IMR-90 (cell line): ENCODE measurements around the gene HIC2. TPM values are rescaled to one million over a fixed set of nuclear protein-coding genes. Genes with fewer than 3 reads are reported as not detected.

Experiments used
- ATAC-seq: fragments of 200-7000 bp; cut with Tn5 transposase; 2 replicates; pipeline ENCODE4 v1.9.1; 2020; ENCODE audit warnings: low read depth, mild to moderate bottlenecking, moderate library complexity
- BruUV-seq: library from RNA; stranded (reverse); fragments of 400-500 nt; replicated peaks from 2 replicates; lab custom pipeline; 2021; lab: Mats Ljungman, UMichigan
- CTCF ChIA-PET: fragments of 300-600 bp; formaldehyde crosslinking; extraction: SDS; loops from one replicate; lab custom pipeline; 2021; ENCODE audit warnings: antibody characterized with exemption; lab: Yijun Ruan, JAX
- POLR2A ChIA-PET: fragments of 300-600 bp; sonication (Branson Sonifier 250); formaldehyde crosslinking; loops from one replicate; lab custom pipeline; 2022; ENCODE audit warnings: antibody characterized with exemption; ENCODE audit not compliant: unreplicated experiment; lab: Charles Lee
- DNase-seq: peaks from one replicate; pipeline ENCODE4 v3.0.0; 2013
- H2AFZ ChIP-seq: replicated peaks from 2 replicates; pipeline ENCODE3; 2013; ENCODE audit warnings: low read length, mild to moderate bottlenecking; ENCODE audit not compliant: poor library complexity
- H2AK5ac ChIP-seq: 2 replicates; pipeline ENCODE4 v1.6.1; 2013; ENCODE audit warnings: low read depth, low read length, inconsistent platforms
- H2AK9ac ChIP-seq: replicated peaks from 2 replicates; pipeline ENCODE3; 2013; ENCODE audit warnings: mild to moderate bottlenecking, low read depth, low read length, moderate library complexity; ENCODE audit not compliant: poor library complexity
- H2BK120ac ChIP-seq: 2 replicates; pipeline ENCODE4 v1.6.1; 2013; ENCODE audit warnings: low read depth, low read length, inconsistent platforms
- H2BK15ac ChIP-seq: 3 replicates; pipeline ENCODE4 v1.6.1; 2013; ENCODE audit warnings: low read depth, low read length, inconsistent platforms
- H2BK20ac ChIP-seq: 2 replicates; pipeline ENCODE4 v1.6.1; 2013; ENCODE audit warnings: low read depth, mild to moderate bottlenecking, inconsistent platforms, low read length, moderate library complexity
- H2BK5ac ChIP-seq: 2 replicates; pipeline ENCODE4 v1.6.1; 2013; ENCODE audit warnings: mild to moderate bottlenecking, low read depth, low read length, inconsistent platforms; ENCODE audit not compliant: poor library complexity, severe bottlenecking
- H3K14ac ChIP-seq: replicated peaks from 2 replicates; pipeline ENCODE4 v1.6.1; 2013; ENCODE audit warnings: low read depth, low read length, inconsistent platforms
- H3K18ac ChIP-seq: 2 replicates; pipeline ENCODE4 v1.6.1; 2013; ENCODE audit warnings: low read depth, low read length, control low read depth
- H3K23ac ChIP-seq: 2 replicates; pipeline ENCODE4 v1.6.1; 2013; ENCODE audit warnings: low read depth, low read length, inconsistent platforms
- H3K27ac ChIP-seq: 2 replicates; pipeline ENCODE4 v1.5.1; 2013; ENCODE audit warnings: mild to moderate bottlenecking, control low read depth, low read length; ENCODE audit not compliant: insufficient read depth
- H3K27me3 ChIP-seq: 2 replicates; pipeline ENCODE4 v1.6.1; 2013; ENCODE audit warnings: low read length; ENCODE audit not compliant: control insufficient read depth, insufficient read depth
- H3K36me3 ChIP-seq: 2 replicates; pipeline ENCODE4 v1.6.1; 2013; ENCODE audit warnings: low read length, mixed read lengths; ENCODE audit not compliant: control insufficient read depth, insufficient read depth
- H3K4ac ChIP-seq: 2 replicates; pipeline ENCODE4 v1.6.1; 2013; ENCODE audit warnings: low read depth, low read length, inconsistent platforms
- H3K4me1 ChIP-seq: 2 replicates; pipeline ENCODE4 v1.6.1; 2013; ENCODE audit warnings: low read length, mixed read lengths; ENCODE audit not compliant: control insufficient read depth, insufficient read depth
- H3K4me2 ChIP-seq: 2 replicates; pipeline ENCODE4 v1.6.1; 2013; ENCODE audit warnings: low read depth, mild to moderate bottlenecking, control low read depth, low read length, moderate library complexity
- H3K4me3 ChIP-seq: 2 replicates; pipeline ENCODE4 v1.5.1; 2013; ENCODE audit warnings: low read depth, mild to moderate bottlenecking, control low read depth, low read length, moderate library complexity; ENCODE audit not compliant: insufficient read depth
- H3K56ac ChIP-seq: 2 replicates; pipeline ENCODE4 v1.6.1; 2013; ENCODE audit warnings: low read length, inconsistent platforms; ENCODE audit not compliant: insufficient read depth; ENCODE audit errors: extremely low read depth
- H3K79me1 ChIP-seq, 2 experiments: 2 replicates each; pipeline ENCODE4 v1.6.1; 2013; ENCODE audit warnings: low read length in 2 of 2, inconsistent platforms in 1 of 2, low read depth in 1 of 2
- H3K9ac ChIP-seq: 2 replicates; pipeline ENCODE4 v1.6.1; 2013; ENCODE audit warnings: low read depth, low read length, control low read depth
- H3K9me1 ChIP-seq: 2 replicates; pipeline ENCODE4 v1.6.1; 2013; ENCODE audit warnings: low read length, inconsistent platforms; ENCODE audit not compliant: insufficient read depth
- H3K9me3 ChIP-seq: 2 replicates; pipeline ENCODE4 v1.6.1; 2013; ENCODE audit warnings: low read length; ENCODE audit not compliant: control insufficient read depth, insufficient read depth
- H4K20me1 ChIP-seq: 2 replicates; pipeline ENCODE4 v1.6.1; 2013; ENCODE audit warnings: low read length, inconsistent platforms; ENCODE audit not compliant: insufficient read depth
- H4K5ac ChIP-seq: 2 replicates; pipeline ENCODE4 v1.6.1; 2013; ENCODE audit warnings: mild to moderate bottlenecking, low read depth, low read length, control low read depth
- H4K8ac ChIP-seq, 2 experiments: 2 replicates each; pipeline ENCODE4 v1.6.1; 2013; ENCODE audit warnings: low read depth in 2 of 2, low read length in 2 of 2, control low read depth in 1 of 2, inconsistent platforms in 1 of 2
- H4K91ac ChIP-seq: 2 replicates; pipeline ENCODE4 v1.6.1; 2013; ENCODE audit warnings: low read depth, low read length, inconsistent platforms; ENCODE audit not compliant: insufficient read depth
- BHLHE40 ChIP-seq: fragments of 150-350 bp; IDR thresholded peaks from 2 replicates; pipeline ENCODE4 v1.6.1; 2016; ENCODE audit warnings: mild to moderate bottlenecking, low read depth, low read length
- CHD1 ChIP-seq: IDR thresholded peaks from 2 replicates; pipeline ENCODE4 v1.6.1; 2012; ENCODE audit warnings: low read depth, low read length, improper control_type of control experiment
- CTCF ChIP-seq: conservative IDR thresholded peaks from 2 replicates; pipeline ENCODE4 v1.5.1; 2012; ENCODE audit warnings: mild to moderate bottlenecking, low read depth, low read length, improper control_type of control experiment
- ELK1 ChIP-seq: fragments of 150-350 bp; IDR thresholded peaks from 2 replicates; pipeline ENCODE4 v1.6.1; 2016; ENCODE audit warnings: low read depth, mild to moderate bottlenecking, low read length, moderate library complexity, borderline replicate concordance
- FOS ChIP-seq: fragments of 150-350 bp; IDR thresholded peaks from 2 replicates; pipeline ENCODE4 v1.6.1; 2016; ENCODE audit warnings: low read depth, low read length
- MAFK ChIP-seq: IDR thresholded peaks from 2 replicates; pipeline ENCODE4 v1.6.1; 2012; ENCODE audit warnings: low read depth, low read length, improper control_type of control experiment
- MAZ ChIP-seq: IDR thresholded peaks from 2 replicates; pipeline ENCODE4 v1.6.1; 2012; ENCODE audit warnings: low read depth, mild to moderate bottlenecking, low read length, improper control_type of control experiment, moderate library complexity, borderline replicate concordance
- MXI1 ChIP-seq: IDR thresholded peaks from 2 replicates; pipeline ENCODE4 v1.6.1; 2012; ENCODE audit warnings: low read depth, mild to moderate bottlenecking, low read length, moderate library complexity, borderline replicate concordance
- NFE2L2 ChIP-seq: fragments of 150-350 bp; IDR thresholded peaks from 2 replicates; pipeline ENCODE4 v1.6.1; 2016; ENCODE audit warnings: low read depth, mild to moderate bottlenecking, low read length
- POLR2A ChIP-seq: IDR thresholded peaks from 2 replicates; pipeline ENCODE4 v1.6.1; 2012; ENCODE audit warnings: mild to moderate bottlenecking, low read depth, low read length
- RAD21 ChIP-seq: IDR thresholded peaks from 2 replicates; pipeline ENCODE4 v1.6.1; 2012; ENCODE audit warnings: low read length, improper control_type of control experiment
- RCOR1 ChIP-seq: IDR thresholded peaks from 2 replicates; pipeline ENCODE4 v1.6.1; 2012; ENCODE audit warnings: mild to moderate bottlenecking, low read length, improper control_type of control experiment; ENCODE audit not compliant: insufficient replicate concordance
- RFX5 ChIP-seq: IDR thresholded peaks from 2 replicates; pipeline ENCODE4 v1.8.0; 2012; ENCODE audit warnings: low read depth, mild to moderate bottlenecking, low read length, moderate library complexity
- SMC3 ChIP-seq: fragments of 150-350 bp; IDR thresholded peaks from 2 replicates; pipeline ENCODE4 v1.6.1; 2016; ENCODE audit warnings: low read depth, mild to moderate bottlenecking, antibody characterized with exemption, low read length, moderate library complexity
- WGBS, 2 experiments: methylation state at CpG; one replicate each; pipeline versions ENCODE4 v1.1.5 to v1.1.7; 2013; ENCODE audit warnings: missing lambda C conversion rate in 2 of 2; ENCODE audit not compliant: insufficient read length in 1 of 2; ENCODE audit errors: extremely low coverage in 2 of 2; 5-methylcytosine and 5-hydroxymethylcytosine counted together
- dilution Hi-C: fragments of 300-500 bp; cut with HindIII; formaldehyde crosslinking; loops from one replicate; pipeline ENCODE4 v1.14.3; 2018; ENCODE audit warnings: low sequenced_read_pairs; ENCODE audit not compliant: unreplicated experiment
- in situ Hi-C: fragments of 300-500 bp; cut with MboI; formaldehyde crosslinking; loops from 3 replicates; pipeline ENCODE4 v1.14.3; 2019; ENCODE audit warnings: low sequenced_read_pairs, inconsistent platforms, mixed read lengths
- intact Hi-C: fragments of 100-400 bp; cut with micrococcal nuclease; formaldehyde crosslinking; loops from 2 replicates; pipeline ENCODE4 v1.10.0; 2022
- polyA plus RNA-seq, 3 experiments: library from polyadenylated mRNA; depleted of rRNA; stranded (reverse); fragments of >200 nt; gene quantifications; 2 replicates each; pipeline ENCODE4 v1.2.3, GENCODE V29; 2012; ENCODE audit warnings: low replicate concordance in 1 of 3
- total RNA-seq: library from RNA; depleted of rRNA; stranded (reverse); fragments of >200 nt; gene quantifications from 2 replicates; pipeline ENCODE4 v1.2.3, GENCODE V29; 2012
- TF ChIP-seq, protein P1 (sequence below): fragments of 150-350 bp; IDR thresholded peaks from 2 replicates; pipeline ENCODE4 v1.6.1; 2017; ENCODE audit warnings: mild to moderate bottlenecking, antibody characterized with exemption, low read length, low read depth

Gene HIC2
- total and polyA plus RNA-seq, 2 of the 4 experiments (the other 2 are of a cell fraction) = 1.4 to 2.4 TPM

GRCh38 chr22:21443057-21443734 is 26.0 kb downstream of the HIC2 start:
- Histone ChIP-seq H4K5ac (no peak overlapping the region), H3K4me3 (no peak overlapping the region), H3K4me2 (no peak overlapping the region), H3K56ac (no peak overlapping the region), H2BK20ac (no peak overlapping the region), H2BK120ac (no peak overlapping the region), H3K79me1 (peaks cover 4 to 27% of the 10 kb centered on the region in 2 experiments), H3K18ac (no peak overlapping the region), H4K20me1 (peaks cover 26% of the 10 kb centered on the region; the same call in 1 of the 2 replicates), H2AK9ac (no peak overlapping the region), H2AFZ (no peak overlapping the region), H3K9me1 (no peaks in the 10 kb centered on the region), H3K4ac (no peak overlapping the region), H3K27ac (no peak overlapping the region), H3K27me3 (no peaks in the 10 kb centered on the region), H4K8ac (no peak overlapping the region), H2BK5ac (no peak overlapping the region), H3K9me3 (no peaks in the 10 kb centered on the region), H4K91ac (no peak overlapping the region), H3K23ac (no peak overlapping the region), H2BK15ac (no peak overlapping the region; the same call in 2 of the 3 replicates), H3K9ac (no peak overlapping the region), H3K14ac (no peak overlapping the region), H2AK5ac (no peak overlapping the region), H3K4me1 (no peaks in the 10 kb centered on the region), H3K36me3 (peaks cover 36% of the 10 kb centered on the region)
- TF ChIP-seq MXI1 (no peak), RAD21 (no peak), SMC3 (no peak), MAZ (no peak), ELK1 (no peak), CHD1 (no peak), RCOR1 (no peak), BHLHE40 (no peak), MAFK (no peak), RFX5 (no peak), CTCF (no peak), POLR2A (no peak), FOS (no peak), NFE2L2 (no peak)
- TF ChIP-seq, protein P1, sequence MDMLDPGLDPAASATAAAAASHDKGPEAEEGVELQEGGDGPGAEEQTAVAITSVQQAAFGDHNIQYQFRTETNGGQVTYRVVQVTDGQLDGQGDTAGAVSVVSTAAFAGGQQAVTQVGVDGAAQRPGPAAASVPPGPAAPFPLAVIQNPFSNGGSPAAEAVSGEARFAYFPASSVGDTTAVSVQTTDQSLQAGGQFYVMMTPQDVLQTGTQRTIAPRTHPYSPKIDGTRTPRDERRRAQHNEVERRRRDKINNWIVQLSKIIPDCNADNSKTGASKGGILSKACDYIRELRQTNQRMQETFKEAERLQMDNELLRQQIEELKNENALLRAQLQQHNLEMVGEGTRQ = no peak
- ATAC-seq (no peak), DNase-seq (no peak)
- no TSS peak for BruUV-seq
- ChIA-PET CTCF (no interaction called here), POLR2A (no interaction called here)
- WGBS, 2 experiments = 100% methylated on average over 3 of the region's 13 CpGs; no CpG with 5 or more reads in 1 of the 2 experiments
- intact Hi-C loops = no loop called here
- dilution Hi-C loops = no loop called here
- in situ Hi-C loops = no loop called here
